Stimulated activated CD4-positive, alpha-beta T cell treated with anti-CD3 and anti-CD28 coated beads, Interleukin-15, amount 100 ng/mL, for 1 hour (primary cell): ENCODE measurements around the gene TSEN15.
"Not testable (repeated sequence)": the region's sequence is repeated elsewhere in the genome, so short reads cannot be mapped to it uniquely, and the experiment has no call there.

Experiments used
- DNase-seq, 2 donors: peaks; one replicate each; pipeline ENCODE4 v3.0.0-alpha.2; 2020; ENCODE audit warnings: low read depth in 1 of 2, low spot score in 1 of 2

Gene TSEN15

GRCh38 chr1:184031092-184031408, 20.5 kb upstream of the TSEN15 start:
- DNase-seq, result no peak

- DNase-seq, result no peak
These were observed 20.0 kb upstream of the TSEN15 start for GRCh38 chr1:184031409-184032107.

- DNase-seq, result no peak
These were observed 19.1 kb upstream of the TSEN15 start for GRCh38 chr1:184032306-184032929.

GRCh38 chr1:184032930-184033418, 18.6 kb upstream of the TSEN15 start:
- no peak for DNase-seq

GRCh38 chr1:184033711-184034167, 17.8 kb upstream of the TSEN15 start:
- DNase-seq, result no peak

- DNase-seq, result no peak
These were observed 16.7 kb upstream of the TSEN15 start for GRCh38 chr1:184034761-184035379.

- no peak for DNase-seq
These were observed 15.6 kb upstream of the TSEN15 start for GRCh38 chr1:184035719-184036516.

GRCh38 chr1:184036517-184036949, 15.0 kb upstream of the TSEN15 start:
- DNase-seq, result no peak

GRCh38 chr1:184037849-184038591, 13.5 kb upstream of the TSEN15 start:
- no peak for DNase-seq

GRCh38 chr1:184039126-184039525, 12.4 kb upstream of the TSEN15 start:
- DNase-seq, result no peak

GRCh38 chr1:184041731-184042130, 9.8 kb upstream of the TSEN15 start:
- no peak for DNase-seq

GRCh38 chr1:184043315-184043714, 8.2 kb upstream of the TSEN15 start:
- not testable (repeated sequence) for DNase-seq

GRCh38 chr1:184044603-184045376, 6.7 kb upstream of the TSEN15 start:
- DNase-seq, result no peak

GRCh38 chr1:184047541-184047940, 4.0 kb upstream of the TSEN15 start:
- not testable (repeated sequence) for DNase-seq

- DNase-seq, result no peak
These were observed 2.8 kb upstream of the TSEN15 start for GRCh38 chr1:184048561-184049240.

GRCh38 chr1:184049291-184049690, 2.2 kb upstream of the TSEN15 start:
- DNase-seq, result no peak

GRCh38 chr1:184049836-184050468, 1.6 kb upstream of the TSEN15 start:
- DNase-seq, result no peak

- DNase-seq, result no peak
These were observed 894 bp upstream of the TSEN15 start for GRCh38 chr1:184050636-184051035.

GRCh38 chr1:184051138-184051484, 419 bp upstream of the TSEN15 start:
- no peak for DNase-seq
